Transverse colon (tissue), 4 donors: Measurements from ENCODE around the gene LYRM4. TPM values are rescaled to one million over a fixed set of nuclear protein-coding genes. Genes with fewer than 3 reads are reported as not detected.

Experiments used
- DNase-seq: peaks from one replicate; pipeline ENCODE4 v3.0.0-alpha.2; 2019
- H3K27ac ChIP-seq, 4 donors: fragments of 200-600 bp; sonication (generic); 2 replicates each; pipeline ENCODE4 v1.5.1; 2016 to 2018; ENCODE audit warnings: inconsistent platforms in 4 of 4
- H3K27me3 ChIP-seq: fragments of 200-600 bp; sonication (generic); 2 replicates; pipeline ENCODE4 v1.5.1; 2017; ENCODE audit warnings: inconsistent platforms
- H3K36me3 ChIP-seq, 4 donors: fragments of 200-600 bp; sonication (generic); 2 replicates each; pipeline ENCODE4 v1.5.1; 2017 to 2019; ENCODE audit warnings: inconsistent platforms in 4 of 4
- H3K4me1 ChIP-seq, 4 donors: fragments of 200-600 bp; sonication (generic); 2 replicates each; pipeline ENCODE4 v1.5.1; 2017 to 2020; ENCODE audit warnings: inconsistent platforms in 4 of 4
- H3K4me3 ChIP-seq, 4 donors: fragments of 200-600 bp; sonication (generic); 1 replicate in 1 of 4; 2 replicates in 3 of 4; pipeline versions ENCODE4 v1.5.1 to v1.6.1; 2017 to 2019; ENCODE audit warnings: inconsistent platforms in 4 of 4
- H3K9me3 ChIP-seq, 2 donors: fragments of 200-600 bp; sonication (generic); 2 replicates each; pipeline ENCODE4 v1.5.1; 2017 to 2019; ENCODE audit warnings: inconsistent platforms in 2 of 2
- EP300 ChIP-seq: sonication (generic); formaldehyde crosslinking; IDR thresholded peaks from one replicate; pipeline ENCODE4 v1.6.1; 2017; ENCODE audit warnings: antibody characterized with exemption, low read depth
- POLR2A ChIP-seq: fragments of 450-650 bp; IDR thresholded peaks from one replicate; pipeline ENCODE4 v1.6.1; 2016; ENCODE audit warnings: antibody characterized with exemption, mild to moderate bottlenecking, moderate library complexity
- POLR2AphosphoS5 ChIP-seq, 3 donors: sonication (generic); formaldehyde crosslinking; IDR thresholded peaks; one replicate each; pipeline ENCODE4 v1.6.1; 2016; ENCODE audit warnings: antibody characterized with exemption in 3 of 3
- WGBS, 2 donors: methylation state at CpG; one replicate each; pipeline ENCODE4 v1.1.5; 2018; ENCODE audit warnings: low coverage in 1 of 2; 5-methylcytosine and 5-hydroxymethylcytosine counted together
- in situ Hi-C, 4 donors: fragments of 200-750 bp; cut with MboI; loops; one replicate each; pipeline versions ENCODE4 v1.15.0 to v1.15.1; 2017; ENCODE audit warnings: low sequenced_read_pairs in 3 of 4, low pct_ligation_motif_present in 1 of 4, low pct_unique_long_range_greater_than_20kb in 1 of 4
- intact Hi-C: fragments of 100-400 bp; cut with DNase I; formaldehyde crosslinking; loops from one replicate; pipeline ENCODE4 v1.15.1; 2023; ENCODE audit warnings: low total_unique reads
- total RNA-seq, 4 donors: library from RNA; depleted of rRNA; stranded (reverse); fragments of >200 nt; gene quantifications; one replicate each; pipeline ENCODE4 v1.1.0, GENCODE V29; 2016
- TF ChIP-seq, protein P1 (sequence below), 5 experiments: fragments of 200-600 bp in 3 of 5; fragments of 450-650 bp in 2 of 5; sonication (generic) in 3 of 5; IDR thresholded peaks; 1 replicate in 2 of 5; 2 replicates in 3 of 5; pipeline ENCODE4 v1.5.1; 2016 to 2017; ENCODE audit warnings: antibody characterized with exemption in 5 of 5, inconsistent platforms in 3 of 5, mild to moderate bottlenecking in 2 of 5, moderate library complexity in 1 of 5

The LYRM4 gene
- total RNA-seq, 4 donors from 2014 or later = 3.0 to 14.0 (median 6.9) TPM

DNA sequence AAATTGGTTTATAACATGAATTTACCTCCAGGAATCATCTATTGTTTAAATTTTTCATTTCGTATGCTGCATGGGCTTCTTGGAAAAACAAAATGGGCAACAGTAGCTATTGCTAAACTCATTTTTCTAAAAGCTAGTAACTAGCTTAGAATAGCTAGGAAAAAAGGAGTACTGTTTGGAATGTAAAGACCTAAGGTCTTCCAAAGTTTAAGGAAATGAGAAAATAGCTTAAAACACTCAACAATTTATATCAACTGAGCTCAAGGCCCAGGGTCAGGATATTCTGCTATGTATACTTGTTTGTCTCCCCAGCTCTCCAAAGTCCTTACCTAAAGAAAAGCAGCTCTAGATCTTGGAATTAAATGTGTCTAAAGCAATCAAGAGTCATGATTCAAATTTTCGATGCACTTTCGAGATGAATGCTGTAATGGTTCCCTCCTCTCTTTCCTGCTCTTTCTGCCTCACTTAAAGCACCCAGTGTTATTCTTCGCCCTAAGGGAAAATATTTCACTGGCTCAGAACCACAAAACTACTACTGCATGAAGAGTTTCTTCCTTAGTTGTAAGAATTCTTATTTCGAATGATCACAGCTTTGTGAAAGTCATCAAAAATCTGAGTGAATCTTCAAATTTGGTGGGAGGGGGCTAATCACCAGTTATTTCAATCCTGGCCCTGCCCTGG is 41.6 kb downstream of the LYRM4 start:
- Histone ChIP-seq H3K27ac (no peak overlapping the region), H3K4me1 (peaks cover 0 to 12% (median 0%) of the 10 kb centered on the region in 4 donors), H3K4me3 (no peak overlapping the region), H3K27me3 (no peaks in the 10 kb centered on the region), H3K9me3 (no peaks in the 10 kb centered on the region), H3K36me3 (no peaks in the 10 kb centered on the region)
- TF ChIP-seq EP300 = no peak
- TF ChIP-seq, protein P1, sequence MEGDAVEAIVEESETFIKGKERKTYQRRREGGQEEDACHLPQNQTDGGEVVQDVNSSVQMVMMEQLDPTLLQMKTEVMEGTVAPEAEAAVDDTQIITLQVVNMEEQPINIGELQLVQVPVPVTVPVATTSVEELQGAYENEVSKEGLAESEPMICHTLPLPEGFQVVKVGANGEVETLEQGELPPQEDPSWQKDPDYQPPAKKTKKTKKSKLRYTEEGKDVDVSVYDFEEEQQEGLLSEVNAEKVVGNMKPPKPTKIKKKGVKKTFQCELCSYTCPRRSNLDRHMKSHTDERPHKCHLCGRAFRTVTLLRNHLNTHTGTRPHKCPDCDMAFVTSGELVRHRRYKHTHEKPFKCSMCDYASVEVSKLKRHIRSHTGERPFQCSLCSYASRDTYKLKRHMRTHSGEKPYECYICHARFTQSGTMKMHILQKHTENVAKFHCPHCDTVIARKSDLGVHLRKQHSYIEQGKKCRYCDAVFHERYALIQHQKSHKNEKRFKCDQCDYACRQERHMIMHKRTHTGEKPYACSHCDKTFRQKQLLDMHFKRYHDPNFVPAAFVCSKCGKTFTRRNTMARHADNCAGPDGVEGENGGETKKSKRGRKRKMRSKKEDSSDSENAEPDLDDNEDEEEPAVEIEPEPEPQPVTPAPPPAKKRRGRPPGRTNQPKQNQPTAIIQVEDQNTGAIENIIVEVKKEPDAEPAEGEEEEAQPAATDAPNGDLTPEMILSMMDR (IDR thresholded peaks at IDR 0.05) = no peak
- TF ChIP-seq POLR2A = no peak
- TF ChIP-seq POLR2AphosphoS5 (IDR thresholded peaks at IDR 0.05) = no peak
- intact Hi-C loops (no loop called here), in situ Hi-C loops (no loop called here)
- WGBS, 2 donors = 80 to 85% methylated on average over 5 of the region's 5 CpGs
- DNase-seq = no peak

DNA sequence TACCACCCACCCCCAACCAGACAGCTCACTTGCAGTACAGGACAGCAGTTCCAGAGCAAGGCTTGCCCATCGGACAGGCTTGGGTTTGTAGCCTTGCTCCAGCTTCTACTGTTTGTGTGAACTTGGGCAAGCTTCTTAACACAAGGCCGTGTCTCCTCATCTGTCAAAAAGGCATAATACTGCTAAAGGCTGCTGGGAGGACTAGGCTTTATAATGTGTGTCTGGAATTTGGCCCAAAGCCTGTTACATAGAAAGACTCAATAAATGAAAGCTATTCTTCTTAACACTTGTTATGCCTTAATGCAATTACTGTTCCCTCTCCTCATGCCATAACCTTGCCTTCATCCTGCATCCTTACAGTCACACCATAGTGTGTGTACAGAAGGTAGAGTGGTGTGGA is 43.4 kb downstream of the LYRM4 start:
- Histone ChIP-seq H3K9me3 (no peaks in the 10 kb centered on the region), H3K36me3 (no peaks in the 10 kb centered on the region), H3K27me3 (no peaks in the 10 kb centered on the region), H3K4me1 (peaks cover 0 to 12% (median 0%) of the 10 kb centered on the region in 4 donors), H3K27ac (no peak overlapping the region), H3K4me3 (no peak overlapping the region)
- in situ Hi-C loops (no loop called here), intact Hi-C loops (no loop called here)
- 83% methylated on average over 2 of the region's 2 CpGs; no CpG with 5 or more reads in 1 of the 2 donors for WGBS, 2 donors
- TF ChIP-seq POLR2A (no peak), EP300 (no peak)
- no peak for DNase-seq

DNA sequence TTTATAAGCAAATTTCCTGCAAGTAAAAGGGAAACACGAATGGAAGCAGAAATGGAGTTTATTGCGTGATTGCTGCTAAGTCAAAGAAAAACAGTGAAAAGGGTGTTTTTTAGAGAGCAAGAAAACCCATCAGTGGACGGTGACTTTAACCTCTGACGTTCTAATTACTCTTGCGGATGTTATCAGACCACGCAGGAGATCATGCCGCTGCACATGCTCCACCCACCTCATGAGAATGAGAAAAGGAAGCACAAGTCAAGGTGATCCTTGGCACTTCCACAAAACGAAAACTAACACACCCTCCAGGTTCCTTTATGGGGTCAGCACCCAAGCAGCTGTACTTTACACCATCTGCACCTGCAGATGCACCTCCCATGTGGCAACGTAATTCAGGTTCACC is 45.0 kb downstream of the LYRM4 start:
- Histone ChIP-seq H3K4me3 (no peak overlapping the region), H3K9me3 (no peaks in the 10 kb centered on the region), H3K4me1 (peaks cover 0 to 12% (median 0%) of the 10 kb centered on the region in 4 donors), H3K36me3 (no peaks in the 10 kb centered on the region), H3K27me3 (no peaks in the 10 kb centered on the region), H3K27ac (no peak overlapping the region)
- peak; percentile 10 for DNase-seq
- 60 to 71% methylated on average over 7 to 9 of the region's 9 CpGs for WGBS, 2 donors
- in situ Hi-C loops = no loop called here
- intact Hi-C loops = no loop called here
- TF ChIP-seq EP300 (no peak), POLR2A (no peak), POLR2AphosphoS5 (IDR thresholded peaks at IDR 0.05) (no peak)
- TF ChIP-seq, protein P1 (IDR thresholded peaks at IDR 0.05) = no peak

DNA sequence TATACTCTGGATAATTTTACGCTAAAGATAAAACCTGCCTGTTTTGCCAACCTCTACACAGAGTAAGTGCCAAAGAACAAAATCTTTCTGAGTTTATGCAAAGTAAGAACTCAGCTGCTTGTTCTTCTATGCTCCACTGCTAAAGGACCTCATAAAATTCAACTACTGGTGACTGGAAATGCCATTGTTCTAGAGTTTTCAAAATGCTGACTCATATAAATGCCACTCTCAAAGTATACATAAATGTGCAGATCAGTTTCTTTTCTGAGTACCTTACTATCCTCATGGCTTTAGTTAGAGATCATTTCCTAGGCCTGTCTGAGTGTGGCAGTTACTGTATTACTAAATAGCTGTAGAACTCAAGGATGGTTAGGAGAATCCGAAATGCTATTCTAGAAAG is 45.6 kb downstream of the LYRM4 start:
- Histone ChIP-seq H3K27ac (no peak overlapping the region), H3K4me1 (peaks cover 0 to 12% (median 0%) of the 10 kb centered on the region in 4 donors), H3K4me3 (no peak overlapping the region), H3K36me3 (no peaks in the 10 kb centered on the region), H3K27me3 (no peaks in the 10 kb centered on the region), H3K9me3 (no peaks in the 10 kb centered on the region)
- 78 to 79% methylated on average over 2 of the region's 2 CpGs for WGBS, 2 donors
- DNase-seq = no peak
- TF ChIP-seq POLR2AphosphoS5 (IDR thresholded peaks at IDR 0.05) (no peak), EP300 (no peak), POLR2A (no peak)
- TF ChIP-seq, protein P1 (IDR thresholded peaks at IDR 0.05) = no peak
- intact Hi-C loops = no loop called here
- in situ Hi-C loops = no loop called here
